Astrocyte (in vitro differentiated cells and primary cell): ENCODE measurements around the gene PREPL. TPM values are rescaled to one million over a fixed set of nuclear protein-coding genes. Genes with fewer than 3 reads are reported as not detected.

Experiments
- DNase-seq: peaks from one replicate; pipeline ENCODE4 v3.0.0-alpha.2; 2010; ENCODE audit warnings: low read depth
- FAIRE-seq: peaks from 2 replicates; lab custom pipeline; 2011; peaks lifted over from hg19 to GRCh38; lab: Jason Lieb, UNC
- H2AFZ ChIP-seq: 2 replicates; pipeline ENCODE4 v1.6.0; 2012; ENCODE audit warnings: low read depth, low read length, inconsistent platforms
- H3K27ac ChIP-seq: 2 replicates; pipeline ENCODE4 v1.5.1; 2011; ENCODE audit warnings: low read depth, low read length, inconsistent platforms
- H3K27me3 ChIP-seq: 2 replicates; pipeline ENCODE4 v1.6.0; 2011; ENCODE audit warnings: low read length, inconsistent platforms; ENCODE audit not compliant: insufficient read depth
- H3K36me3 ChIP-seq: 2 replicates; pipeline ENCODE4 v1.5.1; 2011; ENCODE audit warnings: low read length, inconsistent platforms; ENCODE audit not compliant: insufficient read depth
- H3K4me1 ChIP-seq: 2 replicates; pipeline ENCODE4 v1.5.1; 2011; ENCODE audit warnings: low read length, inconsistent platforms; ENCODE audit not compliant: insufficient read depth
- H3K4me2 ChIP-seq: 2 replicates; pipeline ENCODE4 v1.6.0; 2012; ENCODE audit warnings: low read length, inconsistent platforms
- H3K4me3 ChIP-seq: 2 replicates; pipeline ENCODE4 v1.5.1; 2011; ENCODE audit warnings: low read depth, mild to moderate bottlenecking, low read length, inconsistent platforms; ENCODE audit not compliant: insufficient read depth
- H3K79me2 ChIP-seq: 2 replicates; pipeline ENCODE4 v1.6.0; 2012; ENCODE audit warnings: mild to moderate bottlenecking, low read length, inconsistent platforms; ENCODE audit not compliant: insufficient read depth
- H3K9ac ChIP-seq: 2 replicates; pipeline ENCODE4 v1.6.0; 2012; ENCODE audit warnings: mild to moderate bottlenecking, low read length, inconsistent platforms
- H3K9me3 ChIP-seq: 2 replicates; pipeline ENCODE4 v1.5.1; 2012; ENCODE audit warnings: low read depth, mild to moderate bottlenecking, low read length, inconsistent platforms; ENCODE audit not compliant: insufficient read depth
- H4K20me1 ChIP-seq: 2 replicates; pipeline ENCODE4 v1.6.0; 2012; ENCODE audit warnings: low read length, inconsistent platforms; ENCODE audit not compliant: insufficient read depth
- H3K27ac Mint-ChIP-seq: one replicate; pipeline ENCODE4 v1.8.0; 2021; ENCODE audit warnings: mild to moderate bottlenecking, mixed read lengths; ENCODE audit not compliant: unreplicated experiment
- H3K27me3 Mint-ChIP-seq: one replicate; pipeline ENCODE4 v1.8.0; 2021; ENCODE audit warnings: low read depth, mixed read lengths; ENCODE audit not compliant: unreplicated experiment
- H3K36me3 Mint-ChIP-seq: one replicate; pipeline ENCODE4 v1.8.0; 2021; ENCODE audit warnings: low read depth, mixed read lengths; ENCODE audit not compliant: unreplicated experiment
- H3K4me1 Mint-ChIP-seq: one replicate; pipeline ENCODE4 v1.8.0; 2021; ENCODE audit warnings: low read depth, mixed read lengths; ENCODE audit not compliant: unreplicated experiment
- H3K4me3 Mint-ChIP-seq: one replicate; pipeline ENCODE4 v1.8.0; 2021; ENCODE audit warnings: mild to moderate bottlenecking, moderate library complexity, mixed read lengths; ENCODE audit not compliant: unreplicated experiment
- H3K9me3 Mint-ChIP-seq: one replicate; pipeline ENCODE4 v1.8.0; 2021; ENCODE audit warnings: mild to moderate bottlenecking, mixed read lengths; ENCODE audit not compliant: unreplicated experiment
- CTCF ChIP-seq: IDR thresholded peaks from 2 replicates; pipeline ENCODE4 v1.5.1; 2011; ENCODE audit warnings: low read depth, mild to moderate bottlenecking, inconsistent platforms, low read length, moderate library complexity; ENCODE audit not compliant: insufficient read depth
- EZH2 ChIP-seq: IDR thresholded peaks from 2 replicates; pipeline ENCODE4 v1.6.1; 2012; ENCODE audit warnings: mild to moderate bottlenecking, low read length, inconsistent platforms; ENCODE audit not compliant: insufficient read depth
- total RNA-seq: library from RNA; stranded (reverse); gene quantifications from 2 replicates; pipeline ENCODE4 v1.2.1, GENCODE V29; 2021

Gene PREPL
- total RNA-seq, 1 donor from 2014 or later: 50.6 TPM

GRCh38 chr2:44360749-44361329, 455 bp downstream of the PREPL start:
- Histone ChIP-seq H4K20me1 (peaks cover 28% of the 10 kb centered on the region), H3K27me3 (no peaks in the 10 kb centered on the region), H3K9ac (peak overlapping the region; percentile 90), H3K36me3 (no peaks in the 10 kb centered on the region), H3K4me3 (peak overlapping the region; percentile 89), H3K9me3 (no peaks in the 10 kb centered on the region), H3K4me2 (peak overlapping the region; percentile 93), H2AFZ (peak overlapping the region; percentile 93), H3K27ac (peak overlapping the region; percentile 100), H3K4me1 (peaks cover 12% of the 10 kb centered on the region), H3K79me2 (peaks cover 32% of the 10 kb centered on the region)
- H3K4me1 Mint-ChIP-seq: peaks cover 15% of the 10 kb centered on the region
- DNase-seq (no peak), FAIRE-seq (no peak)
- H3K9me3 Mint-ChIP-seq: no peaks in the 10 kb centered on the region
- TF ChIP-seq CTCF: no peak
- no peak for TF ChIP-seq EZH2
- H3K27ac Mint-ChIP-seq: peak overlapping the region; percentile 100
- H3K36me3 Mint-ChIP-seq: no peaks in the 10 kb centered on the region
- no peaks in the 10 kb centered on the region for H3K27me3 Mint-ChIP-seq
- H3K4me3 Mint-ChIP-seq: peak overlapping the region; percentile 95

- H3K4me3 ChIP-seq: no peak overlapping the region
- peak overlapping the region; percentile 14 for H3K4me2 ChIP-seq
- Mint-ChIP-seq H3K27me3 (no peaks in the 10 kb centered on the region), H3K4me3 (no peak overlapping the region), H3K27ac (no peak overlapping the region), H3K4me1 (peaks cover 15% of the 10 kb centered on the region), H3K36me3 (no peaks in the 10 kb centered on the region), H3K9me3 (no peaks in the 10 kb centered on the region)
- no peaks in the 10 kb centered on the region for H3K36me3 ChIP-seq
- no peaks in the 10 kb centered on the region for H3K9me3 ChIP-seq
- no peak overlapping the region for H3K27ac ChIP-seq
- peaks cover 36% of the 10 kb centered on the region for H3K79me2 ChIP-seq
- peaks cover 40% of the 10 kb centered on the region for H4K20me1 ChIP-seq
- DNase-seq: peak; percentile 73
- TF ChIP-seq EZH2 (no peak), CTCF (no peak)
- H3K9ac ChIP-seq: no peak overlapping the region
- no peak for FAIRE-seq
- H2AFZ ChIP-seq: no peak overlapping the region
- H3K27me3 ChIP-seq: no peaks in the 10 kb centered on the region
- H3K4me1 ChIP-seq: peaks cover 12% of the 10 kb centered on the region
Measured at GRCh38 chr2:44358503-44358902, 2.8 kb downstream of the PREPL start.

GRCh38 chr2:44354761-44355160, 6.5 kb downstream of the PREPL start:
- Histone ChIP-seq H3K4me3 (no peak overlapping the region), H3K9ac (no peak overlapping the region), H3K27ac (no peak overlapping the region), H4K20me1 (peaks cover 57% of the 10 kb centered on the region), H3K36me3 (no peaks in the 10 kb centered on the region), H3K4me1 (peaks cover 17% of the 10 kb centered on the region), H3K27me3 (no peaks in the 10 kb centered on the region), H3K79me2 (peaks cover 20% of the 10 kb centered on the region), H2AFZ (no peak overlapping the region), H3K4me2 (no peak overlapping the region), H3K9me3 (no peaks in the 10 kb centered on the region)
- Mint-ChIP-seq H3K27ac (no peak overlapping the region), H3K9me3 (peaks cover 2% of the 10 kb centered on the region), H3K27me3 (no peaks in the 10 kb centered on the region), H3K4me3 (no peak overlapping the region), H3K36me3 (peaks cover 2% of the 10 kb centered on the region), H3K4me1 (peaks cover 22% of the 10 kb centered on the region)
- no peak for FAIRE-seq
- no peak for DNase-seq
- TF ChIP-seq CTCF (no peak), EZH2 (no peak)
